HG02759 (cell line): ENCODE data around the gene DYTN.

ENCODE experiments used
- ATAC-seq: cut with Tn5 transposase; IDR thresholded peaks from one replicate; pipeline ENCODE4 v1.9.1; 2021; ENCODE audit warnings: mild to moderate bottlenecking, moderate library complexity; ENCODE audit not compliant: unreplicated experiment

The DYTN gene

GRCh38 chr2:206700156-206700555, 18.0 kb downstream of the DYTN start:
- no peak for ATAC-seq

- ATAC-seq = no peak
Measured at GRCh38 chr2:206698811-206699210, 19.4 kb downstream of the DYTN start.

- ATAC-seq = no peak
Measured at GRCh38 chr2:206696910-206697309, 21.3 kb downstream of the DYTN start.

- peak; percentile 53 for ATAC-seq
Measured at GRCh38 chr2:206693399-206694137, 24.6 kb downstream of the DYTN start.

- no peak for ATAC-seq
Measured at GRCh38 chr2:206692971-206693370, 25.2 kb downstream of the DYTN start.

DNA sequence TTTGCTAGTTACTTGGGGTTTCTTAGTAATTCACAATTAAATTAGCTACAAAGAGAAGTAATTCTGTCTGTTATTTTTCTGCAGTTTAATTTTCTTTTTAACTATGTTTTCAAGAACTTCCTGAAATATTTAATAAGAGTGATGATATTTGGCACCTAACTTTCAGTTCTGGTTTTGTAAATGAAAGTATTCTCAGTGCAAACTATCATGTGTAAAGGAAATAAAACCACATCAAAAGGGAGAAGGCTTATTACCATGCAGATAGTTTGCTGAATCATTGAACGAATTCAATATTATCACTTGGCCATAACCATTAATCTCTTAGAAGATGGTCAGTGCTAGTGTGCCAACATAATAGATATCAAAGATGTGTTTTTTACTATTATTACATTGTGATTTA, 29.2 kb downstream of the DYTN start:
- no peak for ATAC-seq

GRCh38 chr2:206688453-206688852, 29.7 kb downstream of the DYTN start:
- no peak for ATAC-seq

- ATAC-seq = no peak
Measured at GRCh38 chr2:206683546-206683945, 34.6 kb downstream of the DYTN start.

DNA sequence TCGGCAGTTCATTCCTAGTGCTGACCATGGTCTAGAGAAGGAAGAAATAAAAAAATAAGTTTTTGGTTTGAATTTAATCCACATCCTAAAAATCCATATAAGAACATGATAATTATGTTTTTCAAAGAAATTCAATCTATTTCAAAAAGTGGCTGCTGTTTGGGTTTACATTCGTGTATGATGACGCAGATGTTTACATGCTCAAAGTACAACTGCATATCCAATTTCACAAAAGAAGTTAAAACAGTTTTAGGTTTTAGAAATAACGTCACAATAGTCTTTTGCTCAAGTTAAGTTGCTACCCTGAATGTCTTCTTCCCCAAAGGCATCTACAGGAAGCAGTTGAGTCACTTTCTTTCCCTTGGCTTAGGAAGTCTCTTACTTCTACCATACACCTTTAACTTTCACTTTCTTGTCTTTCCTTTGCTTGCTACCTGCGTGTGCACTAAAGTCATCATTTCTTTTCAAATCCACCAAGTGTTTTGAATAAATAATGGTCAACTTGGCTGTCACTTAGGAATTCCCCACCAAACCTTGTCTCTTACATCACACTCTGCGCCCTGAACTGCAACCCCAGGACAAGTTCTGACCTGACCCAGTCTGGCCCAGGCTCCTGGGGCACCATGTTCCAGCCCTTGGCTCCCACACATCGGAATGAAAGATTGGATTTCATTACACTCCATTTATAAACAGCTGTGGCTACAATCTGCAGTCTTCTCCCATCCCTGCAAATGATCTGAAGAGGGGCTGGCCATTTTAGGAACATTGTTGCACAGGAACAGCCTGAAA, 47.5 kb downstream of the DYTN start:
- no peak for ATAC-seq

- ATAC-seq = no peak
Measured at GRCh38 chr2:206665251-206665650, 52.9 kb downstream of the DYTN start.

DNA sequence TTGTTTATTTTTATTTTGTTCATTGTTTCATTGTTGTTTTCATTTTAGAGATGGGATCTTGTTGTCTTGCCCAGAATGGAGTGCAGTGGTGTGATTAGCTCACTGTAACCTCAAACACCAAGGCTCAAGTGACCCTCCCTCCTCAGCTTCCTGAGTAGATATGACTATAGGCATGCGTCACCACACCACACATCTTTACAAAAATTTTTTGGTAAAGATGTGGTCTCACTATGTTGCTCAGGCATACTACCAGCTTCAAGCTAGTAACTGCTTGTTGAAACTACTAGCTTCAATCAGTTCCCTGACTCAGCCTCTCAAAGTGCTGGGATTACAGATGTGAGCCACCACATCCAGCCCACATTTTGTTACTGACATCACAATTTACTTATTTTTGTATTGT, 61.1 kb downstream of the DYTN start:
- no peak for ATAC-seq

GRCh38 chr2:206647985-206648384, 70.2 kb downstream of the DYTN start:
- no peak for ATAC-seq

DNA sequence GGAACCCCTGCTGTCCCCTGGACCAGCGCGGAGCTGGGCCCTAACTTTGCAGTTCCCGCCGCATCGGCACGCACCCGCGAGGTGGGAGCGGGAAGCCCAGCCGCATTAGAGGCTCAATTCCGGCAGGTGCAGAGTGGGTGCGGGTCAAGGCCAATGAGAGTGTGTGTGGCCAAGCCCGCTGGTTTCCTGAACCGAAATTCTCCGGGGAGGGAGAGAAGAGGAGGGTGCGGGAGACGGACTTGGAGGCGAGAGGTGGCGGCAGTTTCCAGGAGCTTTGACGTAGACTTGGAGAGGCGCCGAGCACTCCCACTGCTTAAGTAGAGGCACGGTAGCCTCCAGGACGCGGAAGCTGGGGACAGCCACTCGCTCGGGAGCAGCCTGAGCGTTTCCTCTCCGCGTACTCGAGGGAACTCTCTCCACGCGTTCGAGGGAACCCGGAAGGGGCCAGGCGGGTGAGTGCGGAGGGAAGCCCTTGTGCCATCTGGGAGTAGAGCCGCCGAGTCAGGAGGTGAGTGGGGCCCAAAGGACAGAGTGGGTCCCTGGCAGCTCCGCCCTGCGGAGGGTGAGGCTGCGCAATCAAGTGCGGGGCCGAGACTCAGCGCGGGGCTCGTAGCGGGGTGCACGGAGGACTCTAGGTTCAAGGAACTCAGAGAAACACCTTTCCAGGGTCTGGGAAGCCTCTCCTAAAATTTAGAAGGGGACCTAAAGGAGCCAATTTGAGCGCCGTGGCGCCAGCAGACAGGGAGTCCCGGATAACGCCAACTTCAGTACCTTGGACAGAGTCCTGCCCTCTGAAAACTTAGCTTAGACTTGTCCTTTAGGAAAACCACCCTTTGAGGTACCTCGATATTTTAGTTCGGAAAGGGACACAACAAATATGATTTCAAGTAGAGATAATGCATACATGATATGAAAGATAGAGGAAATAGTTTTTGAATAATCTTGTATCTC, 75.8 kb downstream of the DYTN start, which contains the start of gene FAM237A:
Gene FAM237A, plus strand, starts transcription at position 413 of the 951 bp plus-strand sequence. CDS start 1,750 bp downstream, outside the sequence.
- ATAC-seq = no peak

DNA sequence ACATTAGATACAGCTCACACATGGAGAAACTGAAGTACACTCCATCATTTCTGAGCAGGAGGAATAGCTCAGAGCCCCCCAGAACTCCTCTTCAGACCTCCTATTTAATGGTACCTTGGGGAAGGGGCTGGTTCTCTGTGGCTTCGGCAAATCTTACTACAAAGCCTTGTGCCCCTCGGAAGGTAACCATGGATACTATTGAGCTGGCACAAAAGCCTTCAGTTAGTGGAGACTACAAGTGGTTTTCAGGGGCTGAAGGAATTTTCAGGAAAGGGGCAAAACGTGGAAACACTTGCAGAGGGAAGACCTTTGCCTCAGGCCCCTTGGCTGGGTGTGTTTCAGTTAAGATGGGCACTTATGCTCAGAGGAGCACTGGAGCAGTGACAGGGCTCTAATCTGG, 77.0 kb downstream of the DYTN start:
- no peak for ATAC-seq

DNA sequence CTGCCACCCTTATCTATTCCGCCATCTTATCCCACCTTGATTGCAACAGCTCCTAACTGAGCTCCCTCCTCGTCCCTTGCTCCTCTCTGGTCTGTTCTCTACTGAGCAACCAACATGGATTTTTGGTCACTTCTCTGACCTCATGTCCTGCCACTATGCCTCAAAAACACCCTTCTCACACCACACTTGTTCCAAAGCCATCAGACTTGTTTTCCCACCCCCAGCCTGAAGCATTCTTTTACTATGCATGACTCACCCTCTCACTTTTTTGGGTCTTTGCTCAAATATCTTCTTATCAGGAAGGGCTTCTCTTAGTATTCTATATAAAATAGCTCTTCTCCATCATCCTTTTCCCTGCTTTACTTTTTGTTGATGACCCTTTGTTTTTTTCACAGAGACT, 78.6 kb downstream of the DYTN start:
- ATAC-seq = no peak

GRCh38 chr2:206635015-206635414, 83.2 kb downstream of the DYTN start:
- ATAC-seq = no peak

DNA sequence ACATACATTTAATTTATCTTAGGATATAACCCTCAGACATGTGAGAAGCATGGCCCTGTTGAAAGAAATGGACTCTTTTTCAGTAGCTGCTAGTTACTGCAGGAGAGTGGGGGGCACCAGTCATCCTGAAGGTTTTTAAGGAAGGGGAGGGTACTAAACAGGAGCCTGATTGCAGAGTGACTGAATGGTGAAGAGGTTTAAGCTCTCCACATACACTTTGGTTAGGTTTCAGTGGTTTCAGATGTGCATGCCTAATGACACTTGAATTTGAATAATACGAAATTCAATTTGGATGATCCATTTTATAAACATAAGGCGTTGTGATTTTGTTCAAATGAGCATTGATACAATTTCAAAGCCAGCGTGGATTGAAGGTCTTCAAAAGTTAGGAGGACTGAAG, 86.9 kb downstream of the DYTN start:
- ATAC-seq = no peak

DNA sequence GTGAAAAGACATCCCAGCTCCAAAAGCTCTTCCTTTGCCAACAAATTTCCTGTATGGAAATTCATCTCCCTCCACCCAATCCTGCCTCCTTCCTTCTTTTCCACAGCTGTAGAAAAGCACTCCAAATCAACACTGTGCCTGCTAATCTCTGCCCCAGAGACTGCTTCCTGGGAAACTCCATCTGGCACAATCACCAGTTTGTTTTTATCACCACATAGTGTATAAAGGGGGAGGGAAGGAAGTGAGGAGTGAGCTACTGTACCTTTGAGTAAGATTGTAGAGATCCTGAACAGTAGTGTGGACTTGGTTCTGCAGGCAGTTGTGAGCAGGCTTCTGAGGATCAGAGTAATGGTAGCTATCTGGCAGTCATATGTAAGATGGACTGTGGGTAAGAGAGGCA, 90.6 kb downstream of the DYTN start:
- ATAC-seq = no peak

GRCh38 chr2:206626108-206626507, 92.1 kb downstream of the DYTN start:
- no peak for ATAC-seq

- ATAC-seq = no peak
Measured at GRCh38 chr2:206619011-206619410, 99.2 kb downstream of the DYTN start.

DNA sequence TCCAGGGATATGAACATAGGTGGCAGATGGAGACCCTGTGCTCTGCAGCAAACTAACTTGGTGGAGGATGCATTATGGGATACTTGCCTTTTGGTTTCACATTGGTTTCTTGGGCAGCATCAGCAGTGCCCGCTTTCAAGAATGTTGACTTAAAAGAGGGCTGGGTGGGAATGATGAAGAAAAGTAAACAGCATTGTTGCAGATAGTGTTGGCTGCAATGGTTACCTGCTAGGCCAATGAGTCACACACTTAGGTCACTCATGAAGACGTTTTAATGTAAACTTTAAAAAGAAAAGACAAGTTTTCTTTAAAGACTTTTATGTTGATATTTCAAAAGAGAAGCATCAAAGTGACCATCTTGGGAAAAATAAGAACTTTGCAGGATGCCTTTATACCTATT, 102.0 kb downstream of the DYTN start:
- ATAC-seq = no peak
